ENCODE measurements around the gene TAF8.
A peak's percentile ranks its signal among the peaks of the same experiment; 100 is the strongest.

GRCh38 chr6:42050297-42051267, at the start of gene TAF8:
- TF ChIP-seq POLR2AphosphoS5 (IDR thresholded peaks at IDR 0.05), result peak; percentile 42 to 93 (median 86)
- TF ChIP-seq CTCF (IDR thresholded peaks at IDR 0.05), result peak in 1 of 7 experiments; percentile 25
- peak in 2 of 4 donors; percentile 50 to 80 for TF ChIP-seq POLR2A (IDR thresholded peaks at IDR 0.05)

Measured in stomach (tissue), 4 donors.